DND-41 (cell line): ENCODE data around the gene ADCY2.

ENCODE experiments used
- ATAC-seq: fragments of 200-7000 bp; cut with Tn5 transposase; 3 replicates; pipeline ENCODE4 v1.9.1; 2021; ENCODE audit warnings: low read depth; ENCODE audit not compliant: insufficient read depth
- DNase-seq: peaks from one replicate; pipeline ENCODE4 v3.0.0-alpha.2; 2020
- H2AFZ ChIP-seq: 2 replicates; pipeline ENCODE4 v1.6.0; 2012; ENCODE audit warnings: low read depth, low read length
- H3K27ac ChIP-seq: 2 replicates; pipeline ENCODE4 v1.5.1; 2012; ENCODE audit warnings: low read length, inconsistent platforms
- H3K27me3 ChIP-seq: fragments of 200-600 bp; sonication (generic); 2 replicates; pipeline ENCODE4 v1.6.0; 2012; ENCODE audit warnings: low read length, mild to moderate bottlenecking, inconsistent platforms; ENCODE audit not compliant: insufficient read depth, poor library complexity
- H3K36me3 ChIP-seq: 2 replicates; pipeline ENCODE4 v1.5.1; 2012; ENCODE audit warnings: low read length, inconsistent platforms; ENCODE audit not compliant: insufficient read depth
- H3K4me1 ChIP-seq: 2 replicates; pipeline ENCODE4 v1.5.1; 2012; ENCODE audit warnings: mild to moderate bottlenecking, low read length; ENCODE audit not compliant: insufficient read depth
- H3K4me2 ChIP-seq: 2 replicates; pipeline ENCODE4 v1.6.0; 2012; ENCODE audit warnings: mild to moderate bottlenecking, moderate library complexity, low read length, inconsistent platforms; ENCODE audit not compliant: insufficient read depth
- H3K4me3 ChIP-seq, 2 experiments: fragments of 200-600 bp in 1 of 2; shearing (Covaris generic) in 1 of 2; 2 replicates each; pipeline ENCODE4 v1.5.1; 2012 to 2016; ENCODE audit warnings: inconsistent platforms in 2 of 2, low read length in 2 of 2, mild to moderate bottlenecking in 2 of 2, low read depth in 1 of 2, moderate library complexity in 1 of 2
- H3K79me2 ChIP-seq: 2 replicates; pipeline ENCODE4 v1.6.0; 2012; ENCODE audit warnings: low read length, inconsistent platforms; ENCODE audit not compliant: insufficient read depth
- H3K9ac ChIP-seq: 2 replicates; pipeline ENCODE4 v1.6.0; 2012; ENCODE audit warnings: low read depth, mild to moderate bottlenecking, inconsistent platforms, low read length, moderate library complexity
- H3K9me3 ChIP-seq: 2 replicates; pipeline ENCODE4 v1.5.1; 2012; ENCODE audit warnings: low read length, moderate library complexity, mild to moderate bottlenecking, inconsistent platforms; ENCODE audit not compliant: insufficient read depth, severe bottlenecking
- H4K20me1 ChIP-seq: 2 replicates; pipeline ENCODE4 v1.6.0; 2012; ENCODE audit warnings: low read length; ENCODE audit not compliant: insufficient read depth
- CTCF ChIP-seq: IDR thresholded peaks from 2 replicates; pipeline ENCODE4 v1.5.1; 2012; ENCODE audit warnings: borderline replicate concordance, low read length, moderate library complexity, mild to moderate bottlenecking; ENCODE audit not compliant: poor library complexity, severe bottlenecking; ENCODE audit errors: extremely low read depth
- EZH2 ChIP-seq: IDR thresholded peaks from 3 replicates; pipeline ENCODE4 v1.6.1; 2012; ENCODE audit warnings: borderline replicate concordance, low read depth, mild to moderate bottlenecking, moderate library complexity, low read length, inconsistent platforms; ENCODE audit not compliant: severe bottlenecking

ADCY2 gene

GRCh38 chr5:7462758-7463157 lies 66.8 kb downstream of the ADCY2 start:
- H3K9ac ChIP-seq, result no peak overlapping the region
- ATAC-seq, result no peak
- TF ChIP-seq CTCF (no peak), EZH2 (no peak)

GRCh38 chr5:7464182-7464581 lies 68.2 kb downstream of the ADCY2 start:
- Histone ChIP-seq H3K27ac (no peak overlapping the region), H3K4me2 (no peak overlapping the region), H3K79me2 (no peaks in the 10 kb centered on the region), H3K36me3 (no peaks in the 10 kb centered on the region), H3K4me3 (no peak overlapping the region), H3K27me3 (no peaks in the 10 kb centered on the region), H3K4me1 (no peaks in the 10 kb centered on the region), H4K20me1 (no peaks in the 10 kb centered on the region), H3K9me3 (no peaks in the 10 kb centered on the region), H2AFZ (no peak overlapping the region), H3K9ac (no peak overlapping the region)
- ATAC-seq, result no peak
- DNase-seq, result no peak
- peak; percentile 15 for TF ChIP-seq CTCF
- no peak for TF ChIP-seq EZH2

More at GRCh38 chr5:7462758-7463157, 66.8 kb downstream of the ADCY2 start:
- H3K36me3 ChIP-seq, result no peaks in the 10 kb centered on the region
- no peak for DNase-seq
- H4K20me1 ChIP-seq, result no peaks in the 10 kb centered on the region
- H3K4me2 ChIP-seq, result no peak overlapping the region
- H3K4me1 ChIP-seq, result no peaks in the 10 kb centered on the region
- no peak overlapping the region for H3K27ac ChIP-seq
- H3K9me3 ChIP-seq, result no peaks in the 10 kb centered on the region
- no peak overlapping the region for H3K4me3 ChIP-seq
- H3K27me3 ChIP-seq, result no peaks in the 10 kb centered on the region
- H3K79me2 ChIP-seq, result no peaks in the 10 kb centered on the region
- H2AFZ ChIP-seq, result no peak overlapping the region

GRCh38 chr5:7467179-7467578 lies 71.2 kb downstream of the ADCY2 start:
- ATAC-seq, result no peak
- Histone ChIP-seq H3K9me3 (no peaks in the 10 kb centered on the region), H2AFZ (no peak overlapping the region), H3K4me3 (no peak overlapping the region), H3K4me2 (no peak overlapping the region), H4K20me1 (no peaks in the 10 kb centered on the region), H3K79me2 (no peaks in the 10 kb centered on the region), H3K36me3 (no peaks in the 10 kb centered on the region), H3K27ac (no peak overlapping the region), H3K4me1 (no peaks in the 10 kb centered on the region), H3K9ac (no peak overlapping the region), H3K27me3 (no peaks in the 10 kb centered on the region)
- TF ChIP-seq EZH2 (no peak), CTCF (no peak)
- DNase-seq, result no peak

DNA sequence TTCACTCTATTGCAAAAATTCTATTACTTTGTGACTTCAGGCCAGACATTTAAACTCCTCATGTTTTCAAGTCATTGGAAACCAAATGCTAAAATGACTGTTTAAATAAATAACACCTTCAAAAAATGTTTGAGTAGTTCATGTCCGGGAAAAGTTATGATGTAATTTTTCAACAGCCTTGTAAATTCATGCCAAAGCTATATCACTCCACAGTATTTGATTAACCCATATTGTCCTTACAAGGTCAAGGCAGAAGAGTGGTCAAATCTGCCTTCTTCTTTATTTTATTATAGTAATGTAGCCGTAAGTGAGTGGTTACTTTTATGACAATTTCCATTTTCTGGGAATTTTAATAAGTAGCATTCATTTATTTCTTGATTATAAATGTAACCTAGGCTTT lies 72.8 kb downstream of the ADCY2 start:
- Histone ChIP-seq H4K20me1 (no peaks in the 10 kb centered on the region), H3K27me3 (no peaks in the 10 kb centered on the region), H3K27ac (no peak overlapping the region), H3K36me3 (no peaks in the 10 kb centered on the region), H3K9ac (no peak overlapping the region), H3K4me2 (no peak overlapping the region), H3K4me1 (no peaks in the 10 kb centered on the region), H2AFZ (no peak overlapping the region), H3K4me3 (no peak overlapping the region), H3K9me3 (peaks cover 5% of the 10 kb centered on the region), H3K79me2 (no peaks in the 10 kb centered on the region)
- no peak for ATAC-seq
- DNase-seq, result no peak
- TF ChIP-seq EZH2 (no peak), CTCF (no peak)
